NCI-H1930 (cell line): Measurements from ENCODE around the gene AKR1B1.
A peak's percentile ranks its signal among the peaks of the same experiment; 100 is the strongest.

ENCODE experiments used
- DNase-seq, 2 experiments: peaks; one replicate each; lab custom pipeline; 2025; lab: John Stamatoyannopoulos, UW

Gene AKR1B1

GRCh38 chr7:134444198-134444960, 14.5 kb downstream of the AKR1B1 start:
- DNase-seq = no peak

DNA sequence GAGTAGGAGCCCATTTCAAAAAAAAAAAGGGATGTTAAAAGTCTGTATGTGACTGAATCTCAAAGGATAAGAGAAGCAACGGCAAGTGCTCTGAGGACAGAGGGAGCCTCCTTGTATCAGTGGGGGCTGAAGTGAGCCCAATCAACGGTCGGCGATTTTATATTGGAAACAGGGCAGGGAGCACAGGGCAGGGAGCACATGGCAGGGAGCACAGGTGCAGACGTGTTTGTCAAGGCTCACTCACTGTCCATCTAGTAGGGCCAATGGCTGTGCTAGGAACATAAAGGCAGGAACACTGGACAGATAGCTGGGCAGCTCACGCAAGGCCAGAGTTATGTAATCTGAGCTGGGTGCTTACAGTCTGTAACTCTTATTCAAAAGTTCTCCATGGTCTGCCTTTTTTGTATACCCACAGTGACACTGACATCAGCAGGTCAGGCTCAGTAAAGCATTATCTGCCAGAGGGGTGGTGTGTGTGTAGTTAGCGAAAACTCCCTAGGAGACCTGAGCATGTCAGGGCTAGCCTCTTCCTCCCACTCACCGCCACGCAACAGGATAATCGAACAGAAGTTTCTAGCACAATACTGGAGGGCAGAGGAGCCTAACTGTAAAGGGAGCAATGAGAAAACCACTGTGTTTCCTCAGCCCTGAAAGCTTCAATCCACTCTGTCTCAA, 15.4 kb downstream of the AKR1B1 start:
- DNase-seq = no peak

GRCh38 chr7:134442441-134443220, 16.3 kb downstream of the AKR1B1 start:
- no peak for DNase-seq

- no peak for DNase-seq
Observed at GRCh38 chr7:134441264-134441663, 17.6 kb downstream of the AKR1B1 start.

GRCh38 chr7:134440476-134440875, 18.4 kb downstream of the AKR1B1 start:
- DNase-seq = no peak

- DNase-seq = no peak
Observed at GRCh38 chr7:134440067-134440466, 18.8 kb downstream of the AKR1B1 start.

DNA sequence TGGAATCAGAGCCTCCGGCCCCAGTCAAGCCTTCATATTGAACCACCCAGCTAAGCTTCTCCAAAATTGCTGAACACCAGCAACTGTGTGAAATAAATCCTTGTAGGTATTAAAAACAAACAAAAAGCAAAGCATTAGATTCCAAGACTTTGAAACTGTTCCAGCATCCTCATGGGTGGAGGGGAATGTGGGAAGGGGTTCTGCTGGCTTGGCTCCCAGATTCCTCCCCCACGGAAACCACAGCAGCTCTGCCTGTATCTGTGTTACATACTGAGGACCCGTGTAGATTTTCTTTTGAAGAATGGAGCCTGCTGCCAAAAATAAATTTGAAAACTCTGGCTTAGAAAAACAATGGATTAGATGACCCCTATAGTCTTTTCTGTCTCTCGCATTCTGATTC, 20.0 kb downstream of the AKR1B1 start:
- DNase-seq = no peak

GRCh38 chr7:134435161-134435920, 23.6 kb downstream of the AKR1B1 start:
- DNase-seq = no peak

GRCh38 chr7:134434701-134435100, 24.2 kb downstream of the AKR1B1 start:
- no peak for DNase-seq

GRCh38 chr7:134433430-134433829, 25.5 kb downstream of the AKR1B1 start:
- no peak for DNase-seq

DNA sequence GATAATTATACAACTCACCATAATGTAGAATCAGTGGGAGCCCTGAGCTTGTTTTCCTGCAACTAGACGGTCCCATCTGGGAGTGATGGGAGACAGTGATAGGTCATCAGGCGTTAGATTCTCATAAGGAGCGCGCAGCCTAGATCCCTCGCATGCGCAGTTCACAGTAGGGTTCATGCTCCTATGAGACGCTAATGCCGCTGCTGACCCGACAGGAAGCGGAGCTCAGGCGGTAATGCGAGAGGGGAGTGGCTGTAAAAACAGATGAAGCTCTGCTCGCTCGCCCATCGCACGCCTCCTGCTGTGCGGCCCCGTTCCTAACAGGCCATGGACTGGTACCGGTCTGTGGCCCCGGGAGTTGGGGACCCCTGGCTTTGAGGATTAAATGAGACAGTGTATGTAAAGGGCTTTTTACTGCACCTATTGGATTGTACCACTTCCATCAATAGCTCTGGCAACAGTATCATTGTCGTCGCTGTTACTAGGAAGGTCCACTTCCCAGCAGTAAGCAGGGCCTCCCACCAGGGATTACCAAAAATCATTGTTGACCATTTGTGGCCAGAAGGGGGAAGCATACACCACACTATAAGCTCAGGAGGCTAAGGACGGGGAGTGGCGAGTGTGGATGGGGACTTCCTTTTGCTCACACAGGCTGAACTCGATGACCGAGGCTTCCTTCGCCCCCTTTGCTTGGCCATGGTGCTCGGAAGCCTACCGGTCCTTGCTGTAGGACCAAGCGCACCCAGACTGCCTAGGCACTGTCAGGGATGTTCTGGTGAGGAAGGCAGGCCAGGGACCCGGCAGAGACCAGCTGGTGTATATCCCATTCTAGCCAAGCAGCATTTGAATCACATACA, 26.4 kb downstream of the AKR1B1 start:
- DNase-seq = peak; percentile 83 to 85

DNA sequence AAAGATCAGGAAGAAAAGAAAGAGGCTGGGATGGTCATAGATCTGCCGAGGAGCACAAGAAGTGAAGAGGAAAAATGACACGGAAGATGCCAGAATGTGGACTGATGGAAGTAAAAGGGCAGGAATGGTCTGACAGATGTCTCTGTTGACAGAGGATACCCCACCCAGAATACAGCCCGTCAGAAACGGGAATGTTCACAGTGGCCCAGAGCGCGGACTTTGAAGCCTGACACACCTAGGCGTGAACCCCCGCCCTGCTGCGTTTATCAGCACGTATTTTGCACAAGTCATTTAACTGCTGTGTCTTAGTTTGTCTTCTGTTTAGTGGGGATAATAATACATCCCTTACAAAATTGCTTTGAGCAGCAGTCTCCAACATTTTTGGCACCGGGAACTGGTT, 27.1 kb downstream of the AKR1B1 start:
- DNase-seq = no peak

DNA sequence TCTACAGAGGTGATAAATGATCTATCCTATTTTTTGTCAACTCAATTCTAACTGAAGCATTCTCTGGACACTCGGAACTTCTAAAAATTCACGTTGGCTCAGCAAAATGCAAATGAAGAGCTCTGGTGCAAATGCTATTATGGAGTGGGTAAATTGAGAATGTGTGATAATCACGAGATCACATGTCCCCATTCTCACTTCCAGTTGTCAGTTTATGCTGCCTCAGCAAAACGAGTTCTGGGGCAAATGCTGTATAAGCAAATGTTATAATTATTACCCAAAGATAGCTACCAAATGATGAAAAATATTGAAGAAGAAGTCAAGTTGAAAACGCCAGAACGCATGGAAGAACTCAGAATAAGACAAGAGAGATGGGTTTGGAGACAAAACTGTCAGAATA, 29.4 kb downstream of the AKR1B1 start:
- DNase-seq = no peak

- DNase-seq = no peak
Observed at GRCh38 chr7:134428942-134429341, 30.0 kb downstream of the AKR1B1 start.

GRCh38 chr7:134427896-134428295, 31.0 kb downstream of the AKR1B1 start:
- no peak for DNase-seq

GRCh38 chr7:134425777-134426176, 33.1 kb downstream of the AKR1B1 start:
- DNase-seq = no peak

DNA sequence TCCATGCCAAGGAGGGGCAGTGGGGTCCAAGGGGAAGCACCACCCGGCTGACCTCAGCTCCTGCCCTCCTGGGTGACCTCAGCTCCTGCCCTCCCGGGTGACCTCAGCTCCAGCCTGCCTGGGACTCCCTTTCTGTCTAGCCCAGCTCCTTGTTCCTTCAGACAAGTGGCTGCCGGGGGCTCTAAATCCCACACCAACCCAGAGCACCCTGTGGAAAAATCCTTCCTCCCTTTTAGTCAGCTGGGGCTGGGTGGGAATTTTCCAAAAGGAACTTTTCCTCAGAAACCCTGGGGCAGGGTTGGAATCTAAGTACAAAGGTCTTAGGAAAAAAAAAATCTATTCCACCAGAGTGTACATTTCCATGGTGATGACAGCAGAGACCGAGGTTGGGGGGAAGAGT, 36.3 kb downstream of the AKR1B1 start:
- DNase-seq = no peak

- DNase-seq = no peak
Observed at GRCh38 chr7:134422008-134422407, 36.9 kb downstream of the AKR1B1 start.

- DNase-seq = peak in 1 of 2 experiments; percentile 61
Observed at GRCh38 chr7:134420424-134421125, 38.3 kb downstream of the AKR1B1 start.

DNA sequence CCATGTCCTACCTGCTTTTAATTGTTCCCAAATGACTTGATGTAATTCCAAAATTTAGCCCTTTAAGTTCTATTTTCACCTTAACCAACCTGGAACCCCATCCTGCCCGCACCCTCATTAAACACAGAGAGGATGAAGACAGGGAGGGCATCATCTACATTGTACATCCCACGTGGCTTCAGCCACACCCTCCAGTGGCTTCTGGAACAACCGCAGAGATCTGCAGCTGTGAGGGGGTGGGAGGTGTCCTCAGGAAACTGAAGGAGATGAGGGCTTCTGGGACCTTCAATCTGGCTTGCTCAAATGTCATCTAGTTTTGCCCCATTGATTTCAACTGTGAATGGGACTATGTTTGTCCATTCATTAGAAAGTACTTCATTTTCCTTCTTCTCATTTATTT, 39.0 kb downstream of the AKR1B1 start:
- DNase-seq = no peak

GRCh38 chr7:134419085-134419484, 39.8 kb downstream of the AKR1B1 start:
- DNase-seq = no peak
